ENCODE results near the gene FAM193A.
"Not testable (repeated sequence)": the region's sequence is repeated elsewhere in the genome, so short reads cannot be mapped to it uniquely, and the experiment has no call there.

Gene FAM193A

DNA sequence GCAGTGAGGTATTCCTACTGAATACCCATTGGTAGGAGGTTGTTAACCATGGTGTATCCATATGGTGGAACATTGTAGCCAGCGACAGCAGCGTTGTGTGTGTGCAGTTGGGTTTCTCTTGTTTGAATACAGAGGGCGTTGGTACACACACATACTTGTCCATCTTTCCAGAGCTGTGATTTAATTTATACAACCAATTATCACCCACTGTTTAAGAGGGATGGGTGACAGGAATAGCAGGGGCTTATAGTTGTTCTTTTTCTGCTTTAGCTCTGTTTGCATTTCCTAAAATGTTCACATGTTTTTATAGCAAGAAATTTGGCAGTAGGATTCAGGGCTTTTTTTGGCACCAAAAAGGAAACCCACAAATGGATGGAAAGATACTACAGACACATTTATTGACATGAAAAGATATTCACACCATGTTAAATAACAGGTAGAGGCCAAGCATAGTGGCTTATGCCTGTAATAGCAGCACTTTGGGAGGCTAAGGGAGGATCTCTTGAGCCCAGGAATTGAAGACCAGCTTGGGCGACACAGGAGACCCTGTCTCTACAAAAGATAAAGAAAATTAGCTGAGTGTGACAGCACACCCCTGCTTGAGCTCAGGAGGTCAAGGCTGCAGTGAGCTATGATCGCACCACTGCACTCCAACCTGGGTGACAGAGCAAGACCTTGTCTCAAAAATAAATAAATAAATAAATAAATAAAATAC, 159.1 kb downstream of the FAM193A start:
- no peak for DNase-seq

GRCh38 chr4:2696423-2696822, 160.0 kb downstream of the FAM193A start:
- no peak for DNase-seq

DNA sequence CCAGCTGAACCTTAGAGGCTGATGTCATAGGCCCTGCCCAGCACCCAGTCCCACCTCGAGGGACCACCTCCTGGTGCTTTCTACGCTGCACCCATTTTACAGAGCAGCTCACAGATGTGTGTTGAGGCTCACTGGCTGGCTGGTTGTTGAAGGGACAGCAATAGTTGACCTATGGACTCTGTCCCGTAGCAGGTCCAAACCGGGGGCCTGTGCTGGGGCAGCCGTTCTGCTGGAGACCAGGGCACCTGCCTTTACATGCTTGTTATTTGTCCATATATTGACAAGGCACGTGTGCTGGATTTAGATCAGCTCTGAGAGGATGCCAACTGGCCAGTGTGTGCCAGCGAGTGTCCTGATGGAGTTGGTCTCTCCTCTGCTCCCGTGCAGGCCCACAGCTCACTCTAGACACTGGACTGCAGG, 161.6 kb downstream of the FAM193A start:
- no peak for DNase-seq

DNA sequence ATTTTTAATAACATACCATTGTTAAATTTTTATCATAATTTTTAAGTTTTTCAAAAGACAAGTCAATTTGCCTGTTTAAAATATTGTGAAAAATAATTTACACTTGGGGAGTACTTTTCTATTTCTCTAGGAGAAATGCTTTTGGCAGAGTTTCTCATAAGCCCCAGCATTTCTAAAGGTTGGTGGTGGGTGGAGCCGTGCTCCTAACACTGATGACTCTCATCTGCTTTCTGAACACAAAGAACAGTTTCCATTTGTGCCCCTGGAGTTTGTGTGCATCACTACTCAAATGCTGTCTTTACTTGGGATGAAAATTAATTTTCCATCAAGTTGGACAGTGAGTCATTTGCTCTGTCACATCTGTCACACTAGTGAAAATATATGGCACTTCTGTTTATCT, 162.1 kb downstream of the FAM193A start:
- DNase-seq: no peak

- no peak for DNase-seq
Measured at GRCh38 chr4:2698951-2699505, 162.6 kb downstream of the FAM193A start.

GRCh38 chr4:2699534-2699933, 163.1 kb downstream of the FAM193A start:
- no peak for DNase-seq

DNA sequence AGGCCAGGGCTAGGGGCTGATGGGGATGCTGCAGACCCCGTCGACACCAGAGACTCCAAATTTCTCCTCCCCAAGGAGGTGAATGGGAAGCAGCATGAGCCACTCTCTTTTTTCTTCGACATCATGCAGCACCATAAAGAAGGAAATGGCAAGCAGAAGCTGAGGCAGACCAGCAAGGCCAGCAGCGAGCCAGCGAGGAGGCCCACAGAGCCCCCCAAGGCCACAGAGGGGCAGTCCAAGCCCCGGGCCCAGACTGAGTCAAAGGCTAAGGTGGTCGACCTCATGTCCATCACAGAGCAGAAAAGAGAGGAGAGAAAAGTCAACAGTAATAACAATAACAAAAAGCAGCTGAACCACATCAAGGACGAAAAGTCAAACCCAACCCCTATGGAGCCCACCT, 163.6 kb downstream of the FAM193A start:
- no peak for DNase-seq

DNA sequence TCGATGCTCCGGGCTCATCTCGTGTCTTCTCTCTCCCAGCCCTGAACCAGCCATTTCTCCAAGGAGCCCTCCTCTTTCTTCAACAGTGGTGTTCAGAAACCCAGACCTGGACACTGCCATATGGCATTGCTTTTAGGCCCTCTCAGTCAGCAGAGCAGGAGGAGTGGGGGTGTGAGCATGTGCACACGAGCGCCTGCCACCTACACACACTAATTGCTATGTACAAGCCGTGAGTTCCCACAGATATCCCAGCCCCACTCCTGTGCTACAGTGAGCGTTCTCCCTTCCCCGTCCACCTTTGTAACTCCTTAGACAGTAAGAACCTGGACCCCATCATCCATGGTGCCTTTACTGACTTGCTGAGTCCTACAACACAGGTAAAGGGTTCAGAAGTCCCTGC, 165.9 kb downstream of the FAM193A start:
- DNase-seq: no peak

- no peak for DNase-seq
Measured at GRCh38 chr4:2702770-2703169, 166.3 kb downstream of the FAM193A start.

GRCh38 chr4:2712261-2712842, 175.9 kb downstream of the FAM193A start:
- no peak for DNase-seq

GRCh38 chr4:2713337-2713736, 176.9 kb downstream of the FAM193A start:
- no peak for DNase-seq

DNA sequence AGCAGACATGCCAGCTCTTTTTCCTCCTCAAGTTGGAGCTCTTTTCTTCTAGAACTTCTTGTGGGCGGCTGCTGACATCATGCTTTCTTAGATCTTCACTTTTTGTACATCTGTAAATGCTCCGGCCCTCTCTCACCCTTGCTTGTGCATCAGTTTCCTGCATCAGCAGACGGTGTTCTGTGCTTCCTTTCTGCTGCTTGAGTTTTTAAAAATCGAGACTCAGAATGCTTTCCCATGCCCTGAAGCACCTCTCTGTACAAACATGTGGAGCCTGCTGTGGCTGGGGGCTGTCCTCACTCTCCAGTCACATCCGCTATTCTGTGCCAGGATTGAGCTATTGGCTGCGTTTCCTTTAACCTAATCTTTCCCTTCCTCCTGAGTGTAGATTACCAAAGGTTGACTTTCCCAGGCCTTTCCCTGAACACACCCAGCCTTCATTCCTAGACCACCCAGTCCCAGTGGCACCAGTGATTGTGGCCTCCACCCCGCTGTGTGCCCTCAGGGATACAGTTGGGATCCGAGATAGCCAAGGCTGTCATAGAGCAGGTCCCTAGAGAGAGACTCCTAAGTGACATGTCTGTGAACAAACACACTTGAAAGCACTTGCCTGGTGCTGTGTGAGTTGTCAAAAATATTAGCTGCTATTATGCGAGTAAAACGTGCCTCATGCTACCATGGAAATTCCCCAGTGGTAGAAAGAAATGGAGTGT, 177.8 kb downstream of the FAM193A start:
- peak; percentile 64 for DNase-seq

GRCh38 chr4:2714918-2715317, 178.5 kb downstream of the FAM193A start:
- DNase-seq: no peak

GRCh38 chr4:2715426-2715825, 179.0 kb downstream of the FAM193A start:
- DNase-seq: no peak

- no peak for DNase-seq
Measured at GRCh38 chr4:2716236-2716635, 179.8 kb downstream of the FAM193A start.

- DNase-seq: no peak
Measured at GRCh38 chr4:2721586-2721985, 185.1 kb downstream of the FAM193A start.

DNA sequence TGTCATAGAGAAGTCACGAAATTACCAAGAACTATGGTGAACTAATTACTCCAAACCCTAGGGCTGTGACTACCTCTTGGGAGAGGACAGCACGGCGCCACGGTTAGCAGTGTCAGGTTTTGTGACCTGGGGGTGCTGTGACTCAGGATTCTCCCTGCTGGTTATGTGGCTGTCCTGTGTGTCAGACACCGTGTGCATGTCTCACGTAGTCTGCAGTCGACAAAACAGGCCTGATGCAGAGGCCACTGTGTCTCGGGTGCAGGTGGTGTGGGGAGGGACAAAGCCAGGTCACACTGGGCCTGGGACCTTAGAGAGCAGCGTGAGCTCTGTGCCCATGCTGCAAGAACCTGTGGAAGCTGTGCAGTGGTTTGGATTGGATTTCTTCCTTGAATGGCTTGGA, 185.6 kb downstream of the FAM193A start:
- no peak for DNase-seq

- DNase-seq: no peak
Measured at GRCh38 chr4:2723751-2724150, 187.3 kb downstream of the FAM193A start.

GRCh38 chr4:2725380-2725779, 188.9 kb downstream of the FAM193A start:
- DNase-seq: peak; percentile 8

GRCh38 chr4:2726881-2727280, 190.4 kb downstream of the FAM193A start:
- DNase-seq: not testable (repeated sequence)

GRCh38 chr4:2728221-2728620, 191.8 kb downstream of the FAM193A start:
- DNase-seq: peak; percentile 20

DNA sequence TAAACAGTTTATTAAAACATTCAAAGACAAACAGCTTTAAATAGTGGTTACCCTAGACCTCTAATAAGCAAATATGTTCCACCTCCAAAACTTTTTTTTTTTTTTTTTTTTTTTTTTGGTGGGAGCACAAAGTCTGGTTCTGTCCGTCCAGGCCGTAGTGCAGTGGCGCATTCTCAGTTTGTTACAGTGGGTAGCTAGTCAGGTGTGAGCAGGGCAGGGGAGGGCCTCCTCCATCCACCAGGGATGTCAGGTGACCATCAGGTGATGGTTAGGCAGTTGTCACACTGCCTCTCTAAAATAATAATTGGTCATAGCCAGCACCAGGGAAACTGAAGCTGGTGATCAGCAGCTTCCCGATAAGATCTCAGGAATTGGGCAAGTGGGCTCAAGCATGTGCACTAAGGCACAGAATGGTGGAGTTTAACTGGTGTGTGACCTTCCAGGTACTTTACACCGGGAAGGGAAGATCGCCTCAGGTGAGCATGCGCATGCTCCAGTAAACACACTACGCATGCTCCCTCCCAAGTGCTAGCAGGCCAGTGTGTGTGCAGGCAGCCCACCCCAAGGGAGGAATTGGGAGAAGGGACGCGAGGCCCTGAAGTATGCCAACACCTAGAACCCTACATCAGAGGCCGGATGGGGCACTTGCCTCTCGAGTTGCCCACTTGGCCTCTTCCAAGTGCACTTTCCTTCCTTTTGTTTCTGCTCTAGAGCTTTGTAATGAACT, 192.5 kb downstream of the FAM193A start:
- DNase-seq: no peak

DNA sequence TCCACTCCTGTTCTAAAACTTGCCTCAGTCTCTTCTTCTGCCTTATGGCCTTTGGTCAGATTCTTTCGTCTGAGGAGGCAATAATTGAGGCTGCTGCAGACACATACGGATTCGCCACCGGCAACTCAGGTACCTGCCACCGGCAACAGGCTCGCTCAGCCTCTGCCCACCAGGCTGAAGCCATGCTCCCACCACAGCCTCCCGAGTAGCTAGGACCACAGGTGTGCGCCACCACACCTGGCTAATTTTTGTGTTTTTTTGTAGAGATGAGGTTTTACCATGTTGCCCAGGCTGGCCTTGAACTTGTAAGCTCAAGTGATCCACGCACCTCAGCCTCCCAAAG, 193.1 kb downstream of the FAM193A start:
- no peak for DNase-seq

Data from NCI-H2029 (cell line).